GM10266 (cell line): Measurements from ENCODE around the gene MYNN.

ENCODE experiments used
- DNase-seq: peaks from one replicate; pipeline ENCODE4 v3.0.0; 2012; ENCODE audit errors: extremely low spot score
- CTCF ChIP-seq: IDR thresholded peaks from 2 replicates; pipeline ENCODE4 v1.5.1; 2012; ENCODE audit warnings: mild to moderate bottlenecking, low read depth; ENCODE audit not compliant: control insufficient read depth, insufficient read depth; ENCODE audit errors: missing control alignments

The MYNN gene

GRCh38 chr3:169764882-169765612 lies 8.1 kb upstream of the MYNN start, which contains the start of gene TERC:
TERC (minus strand) TSS chr3:169765060.
- DNase-seq: peak; percentile 93
- TF ChIP-seq CTCF: no peak

- peak; percentile 33 for TF ChIP-seq CTCF
- DNase-seq: peak; percentile 86
These were observed 3.7 kb upstream of the MYNN start, which contains the start of gene ACTRT3 for GRCh38 chr3:169769287-169770181. ACTRT3 (minus strand) TSS chr3:169769561; CDS start chr3:169769520, 41 bp downstream.

- DNase-seq: peak; percentile 47
- no peak for TF ChIP-seq CTCF
These were observed 1.5 kb upstream of the MYNN start for GRCh38 chr3:169771497-169772304.

GRCh38 chr3:169772305-169772896 lies 795 bp upstream of the MYNN start:
- peak; percentile 68 for DNase-seq
- no peak for TF ChIP-seq CTCF

GRCh38 chr3:169774186-169774585 lies 990 bp downstream of the MYNN start:
- no peak for DNase-seq
- no peak for TF ChIP-seq CTCF

GRCh38 chr3:169777822-169778221 lies 4.6 kb downstream of the MYNN start:
- no peak for TF ChIP-seq CTCF
- DNase-seq: no peak
